T-helper 2 cell treated with Interferon-gamma antibody and Interleukin-4, amounts not matched to agents 100 ng/mL and 5 ng/mL, for 36 hours (primary cell): ENCODE measurements around the gene THUMPD1. TPM values are rescaled to one million over a fixed set of nuclear protein-coding genes. Genes with fewer than 3 reads are reported as not detected.
"Not testable (repeated sequence)": the region's sequence is repeated elsewhere in the genome, so short reads cannot be mapped to it uniquely, and the experiment has no call there.

Experiments used
- intact Hi-C: fragments of 100-400 bp; cut with micrococcal nuclease; formaldehyde crosslinking; loops from one replicate; pipeline ENCODE4 v1.15.1; 2023
- total RNA-seq: library from RNA; stranded (reverse); gene quantifications from 2 replicates; pipeline ENCODE4 v1.2.3, GENCODE V29; 2022

The THUMPD1 gene, protein sequence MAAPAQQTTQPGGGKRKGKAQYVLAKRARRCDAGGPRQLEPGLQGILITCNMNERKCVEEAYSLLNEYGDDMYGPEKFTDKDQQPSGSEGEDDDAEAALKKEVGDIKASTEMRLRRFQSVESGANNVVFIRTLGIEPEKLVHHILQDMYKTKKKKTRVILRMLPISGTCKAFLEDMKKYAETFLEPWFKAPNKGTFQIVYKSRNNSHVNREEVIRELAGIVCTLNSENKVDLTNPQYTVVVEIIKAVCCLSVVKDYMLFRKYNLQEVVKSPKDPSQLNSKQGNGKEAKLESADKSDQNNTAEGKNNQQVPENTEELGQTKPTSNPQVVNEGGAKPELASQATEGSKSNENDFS
- 43.7 and 46.7 TPM in 2 replicates for total RNA-seq

GRCh38 chr16:20741554-20742285, at the start of gene THUMPD1:
Gene THUMPD1, minus strand, starts transcription at chr16:20741818. Its CDS starts 79 bp downstream, at chr16:20741739.
- intact Hi-C loops = loop anchor here (1.0 to 5.0 kb wide), 5 partner anchors 22 to 1219 kb away; partner anchors contain the start of genes CCP110, DCUN1D3, ERI2 and GDE1

DNA sequence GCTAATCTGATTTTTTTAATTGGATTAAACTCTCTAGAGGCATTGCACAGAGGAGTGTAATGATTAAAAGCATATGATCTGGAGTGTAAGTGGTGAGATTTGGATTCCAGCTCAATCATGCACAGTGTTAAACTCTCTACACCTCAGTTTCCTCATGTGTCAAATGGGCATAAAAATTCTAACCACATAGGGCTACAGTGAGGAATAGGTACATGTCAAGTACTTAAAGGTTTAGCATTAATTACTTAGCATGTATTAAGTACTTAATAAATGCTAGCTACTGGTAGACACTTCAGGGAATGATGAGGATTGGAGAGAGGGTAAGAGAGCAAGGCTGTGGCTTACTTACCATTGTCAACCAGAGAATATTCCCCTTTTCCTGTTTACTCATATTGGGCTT, 47.5 kb upstream of the THUMPD1 start:
- intact Hi-C loops = no loop called here

DNA sequence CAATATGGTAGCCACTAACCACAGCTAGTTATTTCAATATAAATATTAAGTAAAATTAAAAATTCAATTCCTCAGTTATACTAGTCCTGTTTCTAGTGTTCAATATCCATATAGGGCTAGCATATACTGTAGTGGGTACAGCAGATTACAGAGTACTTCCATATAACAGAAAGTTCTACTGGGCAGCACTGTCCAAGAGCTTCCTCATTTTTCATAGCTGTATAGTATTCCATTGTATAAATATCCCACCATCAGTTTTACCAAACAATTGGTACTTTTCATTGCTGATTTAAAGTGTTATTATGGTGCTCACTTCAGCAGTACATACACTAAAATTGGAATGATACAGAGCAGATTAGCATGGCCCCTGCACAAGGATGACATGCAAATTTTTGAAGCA, 42.6 kb upstream of the THUMPD1 start:
- intact Hi-C loops = no loop called here

DNA sequence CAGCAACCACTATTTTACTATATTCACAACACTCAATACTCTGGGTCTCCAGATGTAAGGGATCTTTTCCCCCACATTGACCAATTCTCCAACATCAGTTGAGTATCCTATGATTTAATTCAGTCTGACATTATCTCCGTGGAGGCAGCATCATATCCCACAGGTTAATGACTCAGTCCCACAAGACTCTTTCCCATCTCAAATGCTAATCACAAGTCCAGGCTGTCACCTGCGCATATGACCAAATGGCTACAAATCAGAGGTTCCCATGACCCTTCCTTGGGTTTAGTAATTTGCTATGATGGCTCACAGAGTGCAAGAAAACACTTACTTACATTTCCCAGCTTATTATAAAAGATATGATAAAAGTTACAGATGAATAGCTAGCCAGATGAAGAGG, 40.9 kb upstream of the THUMPD1 start:
- intact Hi-C loops = no loop called here

- intact Hi-C loops = no loop called here
These were observed 40.1 kb upstream of the THUMPD1 start for GRCh38 chr16:20781697-20782096.

GRCh38 chr16:20774703-20775362, 33.2 kb upstream of the THUMPD1 start:
- intact Hi-C loops = no loop called here

DNA sequence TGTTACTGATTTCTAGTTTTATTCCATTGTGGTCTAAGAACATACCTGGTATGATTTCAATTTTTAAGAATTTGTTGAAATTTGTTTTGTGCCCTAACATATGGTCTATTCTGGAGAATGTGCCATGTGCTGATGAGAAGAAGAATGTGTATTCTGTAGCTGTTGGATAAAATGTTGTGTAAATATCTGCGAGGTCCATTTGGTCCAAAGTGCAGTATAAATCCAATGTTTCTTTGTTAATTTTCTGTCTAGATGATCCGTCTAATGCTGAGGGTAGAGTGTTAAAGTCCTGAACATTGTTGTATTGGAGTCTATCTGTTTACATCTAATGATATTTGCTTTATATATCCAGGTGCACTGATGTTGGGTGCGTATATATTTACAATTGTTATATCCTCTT, 32.1 kb upstream of the THUMPD1 start:
- intact Hi-C loops = no loop called here

DNA sequence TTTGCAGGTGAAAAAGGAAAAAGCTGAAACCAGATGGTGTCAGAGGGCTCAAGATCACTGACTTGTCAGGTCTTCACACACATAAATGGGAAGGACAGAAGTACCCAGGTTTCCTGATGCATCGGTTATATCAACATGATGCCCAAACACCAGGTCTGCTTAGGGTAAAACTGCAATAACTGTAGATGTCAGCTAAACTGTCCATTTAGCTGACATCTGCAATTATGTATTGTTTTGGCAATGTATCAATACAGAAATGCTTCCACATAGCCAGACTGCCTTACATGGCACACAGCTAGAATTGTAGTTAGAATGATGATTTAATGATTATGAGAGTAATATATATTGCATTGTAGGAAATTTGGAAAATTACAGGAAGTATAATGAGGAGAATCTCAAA, 27.2 kb upstream of the THUMPD1 start:
- intact Hi-C loops = no loop called here

- intact Hi-C loops = no loop called here
These were observed 26.5 kb upstream of the THUMPD1 start for GRCh38 chr16:20768121-20768520.

DNA sequence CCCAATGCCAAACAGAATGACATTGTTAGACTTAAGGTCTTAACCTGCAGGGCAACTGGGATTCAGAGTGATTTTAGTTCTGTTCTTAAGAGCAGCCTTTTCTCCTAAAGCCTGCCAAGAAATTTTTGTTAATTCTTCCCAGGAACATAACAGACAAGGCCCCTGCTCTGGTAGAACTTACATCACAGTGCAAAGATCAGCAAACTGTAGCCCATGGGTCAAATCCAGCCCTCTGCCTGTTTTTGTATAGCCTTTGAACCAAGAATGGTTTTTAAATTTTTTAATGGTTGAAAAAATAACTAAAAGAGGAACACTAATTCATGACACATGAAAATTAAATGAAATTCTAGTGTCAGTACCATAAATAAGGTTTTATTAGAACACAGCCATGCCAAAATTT, 26.0 kb upstream of the THUMPD1 start:
- intact Hi-C loops = no loop called here

- intact Hi-C loops = no loop called here
These were observed 24.7 kb upstream of the THUMPD1 start for GRCh38 chr16:20766294-20766693.

DNA sequence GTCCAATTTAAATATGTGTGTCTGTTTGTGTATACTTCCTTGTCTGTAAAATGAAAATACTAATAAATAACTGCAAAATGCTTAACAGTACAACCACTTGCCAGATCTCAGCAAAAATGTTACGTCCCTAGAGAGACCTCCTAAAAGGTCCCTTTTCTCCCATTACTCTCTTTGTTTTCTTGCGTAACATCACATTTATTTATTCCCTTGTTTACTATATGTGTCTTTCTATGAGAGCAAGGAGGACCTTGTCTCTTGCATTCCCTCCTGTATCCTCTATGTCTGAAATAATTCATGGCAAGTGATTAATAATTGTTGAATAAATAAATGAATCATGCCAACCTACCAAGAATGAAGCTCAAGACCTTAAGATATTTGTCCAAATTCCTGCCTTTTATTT, 24.1 kb upstream of the THUMPD1 start:
- intact Hi-C loops = no loop called here

GRCh38 chr16:20764448-20764847, 22.8 kb upstream of the THUMPD1 start:
- intact Hi-C loops = not testable (repeated sequence)

DNA sequence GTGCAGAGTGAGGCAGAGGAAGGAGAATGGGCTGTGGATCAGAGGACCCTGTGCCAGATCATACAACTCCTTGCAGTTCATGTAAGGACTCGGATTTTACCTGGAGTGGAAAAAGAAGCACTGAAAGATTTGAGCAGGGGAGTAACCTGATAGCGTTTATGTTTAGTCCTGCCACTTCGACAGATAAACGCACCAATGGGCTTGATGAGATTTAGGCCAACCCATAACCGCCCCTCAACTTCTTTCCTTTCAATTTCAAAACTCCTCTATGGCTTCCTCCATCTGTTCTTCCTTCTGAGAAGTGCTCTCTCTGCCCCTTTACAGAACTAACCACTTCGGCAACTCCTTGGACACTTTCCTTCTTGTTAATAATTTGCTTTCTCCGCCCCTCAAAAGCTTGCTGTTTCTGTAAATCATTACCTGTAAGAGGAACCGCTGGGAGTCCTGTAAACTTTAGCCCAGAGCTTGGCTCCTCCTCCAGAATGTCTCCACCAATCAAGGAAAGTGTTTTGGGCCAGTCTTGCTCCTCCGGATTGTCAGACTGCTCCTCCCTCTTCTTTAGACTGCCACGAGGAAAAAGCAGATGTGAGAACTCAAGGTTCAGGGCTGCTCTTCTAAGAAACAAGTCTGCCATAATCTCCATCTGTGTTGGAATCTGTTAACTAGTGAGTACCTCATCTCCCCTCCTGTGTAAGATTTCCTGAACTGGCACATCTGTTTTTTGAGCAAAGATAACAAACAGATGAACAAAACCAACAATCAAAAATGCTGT, 22.0 kb upstream of the THUMPD1 start, which contains the start of gene ACSM3:
Gene ACSM3, plus strand, starts transcription at position 554 of the 772 bp plus-strand sequence. CDS start 6,021 bp downstream, outside the sequence.
- intact Hi-C loops = loop anchor here (1.0 kb wide), 1 partner anchor 22 kb away; the partner anchor contains the start of gene THUMPD1

GRCh38 chr16:20762404-20763123, 20.9 kb upstream of the THUMPD1 start:
- intact Hi-C loops = loop anchor here (1.0 kb wide), 1 partner anchor 21 kb away; the partner anchor contains the start of gene THUMPD1

- intact Hi-C loops = no loop called here
These were observed 19.6 kb upstream of the THUMPD1 start for GRCh38 chr16:20761175-20761574.

- intact Hi-C loops = no loop called here
These were observed 18.7 kb upstream of the THUMPD1 start for GRCh38 chr16:20760346-20760745.

- intact Hi-C loops = not testable (repeated sequence)
These were observed 14.2 kb upstream of the THUMPD1 start for GRCh38 chr16:20755799-20756198.

GRCh38 chr16:20755238-20755637, 13.6 kb upstream of the THUMPD1 start:
- intact Hi-C loops = no loop called here

DNA sequence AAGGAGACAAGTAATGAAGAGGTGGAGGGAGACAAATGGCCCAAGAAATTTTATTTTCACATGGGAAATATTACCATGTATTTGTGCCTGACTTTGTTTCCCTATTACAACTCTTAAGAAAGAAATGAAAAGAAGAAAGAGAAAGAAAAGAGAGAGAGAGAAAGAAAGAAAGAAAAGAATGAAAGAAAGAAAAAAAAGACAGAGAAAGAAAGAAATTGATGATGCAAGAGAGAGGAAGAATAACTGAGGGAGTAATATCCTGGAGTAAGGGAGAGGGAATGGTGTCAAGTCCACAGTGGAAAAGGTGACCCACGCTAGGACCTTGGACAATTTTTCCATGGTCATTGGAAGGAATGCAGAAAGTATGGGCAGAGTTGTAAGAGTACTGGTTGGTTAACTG, 12.1 kb upstream of the THUMPD1 start:
- intact Hi-C loops = no loop called here
